Measurements from ENCODE around the gene ATF3.
"Not testable (repeated sequence)": the region's sequence is repeated elsewhere in the genome, so short reads cannot be mapped to it uniquely, and the experiment has no call there.

ATF3 gene

DNA sequence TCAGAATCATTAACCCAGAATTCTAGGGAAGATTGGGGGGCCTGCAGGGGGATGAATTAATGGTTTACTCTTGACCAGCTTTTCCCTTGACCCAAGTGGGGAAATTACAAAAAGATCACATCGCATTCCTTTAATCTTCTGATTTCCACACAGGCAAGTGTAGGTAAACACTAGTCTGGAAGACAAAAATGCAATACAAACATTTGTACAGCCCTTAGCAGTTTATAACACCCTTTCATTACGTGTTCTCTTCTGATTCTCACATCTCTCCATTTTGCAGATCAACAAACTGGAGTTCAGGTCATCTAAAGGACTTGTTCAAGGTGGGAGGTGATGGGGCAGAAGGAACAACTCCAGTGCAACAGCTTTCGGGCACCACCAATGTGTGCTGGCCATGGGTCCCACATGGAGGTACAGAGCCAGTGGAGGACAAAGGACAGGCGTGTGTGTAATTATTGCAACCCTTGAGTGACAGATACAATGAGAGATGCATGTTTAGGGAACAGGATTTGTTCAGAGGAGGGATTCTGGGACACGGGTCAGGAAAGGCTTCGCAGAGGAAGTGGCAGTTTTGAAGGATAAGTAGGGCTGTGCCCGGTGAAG, 20.4 kb downstream of the ATF3 start:
- H3K4me3 Mint-ChIP-seq, result no peak overlapping the region
- H3K27me3 Mint-ChIP-seq, result peaks cover 23% of the 10 kb centered on the region
- no peaks in the 10 kb centered on the region for H3K4me1 Mint-ChIP-seq
- DNase-seq (ENCODE audit: low spot score in 2 of 2), result no peak
- no peaks in the 10 kb centered on the region for H3K9me3 Mint-ChIP-seq
- no peak overlapping the region for H3K27ac Mint-ChIP-seq (ENCODE audit: low read depth)
- no peaks in the 10 kb centered on the region for H3K36me3 Mint-ChIP-seq (ENCODE audit: insufficient read depth)
- ATAC-seq (replicated peaks; ENCODE audit: extremely low read depth, poor library complexity, severe bottlenecking), result no peak

DNA sequence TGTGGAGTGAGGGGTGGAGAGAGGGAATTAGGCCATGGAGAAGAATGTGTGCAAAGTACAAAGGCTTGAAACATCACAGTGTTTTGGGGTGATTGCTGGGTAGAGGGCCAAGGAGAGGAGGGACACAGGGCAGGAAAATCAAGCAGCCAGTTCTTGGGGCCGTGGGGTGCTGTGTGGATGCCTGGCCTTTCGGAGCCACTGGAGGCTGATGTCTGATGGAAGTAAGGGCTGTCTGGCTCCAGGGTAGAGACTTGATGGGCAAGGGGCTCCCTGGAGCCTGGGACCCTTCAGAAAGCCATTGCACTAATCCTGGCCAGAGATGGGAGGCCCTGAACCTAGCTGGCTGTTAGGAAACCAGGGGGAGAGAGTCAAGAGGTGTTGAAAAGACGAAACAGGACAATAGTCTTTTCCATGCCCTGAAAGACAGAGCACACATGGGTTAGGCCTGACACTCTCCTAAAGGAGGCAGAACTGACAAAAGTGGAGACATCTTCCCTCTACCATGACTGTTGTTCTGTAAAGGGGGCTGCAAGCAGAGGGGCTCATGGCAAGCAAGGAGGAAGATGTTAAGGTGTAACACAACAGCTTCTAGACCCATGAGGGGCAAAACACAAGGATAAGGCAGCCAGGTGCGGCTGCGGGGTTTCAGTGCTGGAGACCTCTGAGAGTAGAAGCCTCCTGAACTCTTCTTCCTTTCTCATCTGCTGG, 21.0 kb downstream of the ATF3 start:
- no peak overlapping the region for H3K4me3 Mint-ChIP-seq
- ATAC-seq (replicated peaks; ENCODE audit: extremely low read depth, poor library complexity, severe bottlenecking) (no peak), DNase-seq (ENCODE audit: low spot score in 2 of 2) (no peak)
- peaks cover 16% of the 10 kb centered on the region for H3K27me3 Mint-ChIP-seq
- H3K9me3 Mint-ChIP-seq, result no peaks in the 10 kb centered on the region
- H3K36me3 Mint-ChIP-seq (ENCODE audit: insufficient read depth), result no peaks in the 10 kb centered on the region
- H3K4me1 Mint-ChIP-seq, result no peaks in the 10 kb centered on the region
- H3K27ac Mint-ChIP-seq (ENCODE audit: low read depth), result no peak overlapping the region

DNA sequence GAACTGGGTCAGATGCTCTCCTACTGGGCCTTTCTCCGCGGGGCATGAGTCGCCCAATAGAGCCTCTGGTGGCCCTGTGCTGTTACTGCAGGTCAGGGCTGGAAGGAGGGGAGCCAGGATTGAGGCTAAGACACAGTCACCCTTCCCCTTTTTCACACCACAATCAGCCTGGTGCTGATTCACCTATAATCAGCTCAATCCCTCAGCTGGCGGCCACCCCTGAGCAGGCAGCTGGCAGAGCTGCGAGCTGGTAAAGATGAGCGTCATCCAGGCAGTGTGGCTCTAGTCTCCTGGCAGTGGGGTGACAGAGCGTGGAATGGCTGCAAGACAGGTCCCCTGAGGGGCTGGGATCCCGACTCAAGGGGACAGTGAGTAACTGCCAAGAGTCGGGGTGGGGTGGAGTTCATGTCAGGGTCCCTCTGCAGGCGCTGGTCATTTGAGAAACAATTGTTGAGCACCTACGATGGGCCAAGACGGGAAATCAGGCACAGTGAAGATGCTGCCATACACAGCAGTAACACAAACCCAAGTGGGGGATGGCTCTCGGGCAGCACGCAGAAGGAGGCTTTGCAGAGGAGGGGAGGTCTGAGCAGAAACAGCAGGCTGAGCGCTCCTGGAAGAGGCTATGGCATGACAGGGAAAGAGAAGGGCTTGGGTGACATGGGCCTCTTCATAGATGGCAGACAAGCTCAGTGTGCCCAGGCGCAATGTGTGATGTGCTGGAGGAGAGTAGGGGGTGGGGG, 21.8 kb downstream of the ATF3 start:
- Mint-ChIP-seq H3K36me3 (ENCODE audit: insufficient read depth) (no peaks in the 10 kb centered on the region), H3K4me1 (no peaks in the 10 kb centered on the region), H3K27ac (ENCODE audit: low read depth) (no peak overlapping the region), H3K9me3 (no peaks in the 10 kb centered on the region), H3K27me3 (peaks cover 9% of the 10 kb centered on the region), H3K4me3 (no peak overlapping the region)
- peak; percentile 40 to 48 for DNase-seq (ENCODE audit: low spot score in 2 of 2)
- peak; percentile 84 for ATAC-seq (replicated peaks; ENCODE audit: extremely low read depth, poor library complexity, severe bottlenecking)

DNA sequence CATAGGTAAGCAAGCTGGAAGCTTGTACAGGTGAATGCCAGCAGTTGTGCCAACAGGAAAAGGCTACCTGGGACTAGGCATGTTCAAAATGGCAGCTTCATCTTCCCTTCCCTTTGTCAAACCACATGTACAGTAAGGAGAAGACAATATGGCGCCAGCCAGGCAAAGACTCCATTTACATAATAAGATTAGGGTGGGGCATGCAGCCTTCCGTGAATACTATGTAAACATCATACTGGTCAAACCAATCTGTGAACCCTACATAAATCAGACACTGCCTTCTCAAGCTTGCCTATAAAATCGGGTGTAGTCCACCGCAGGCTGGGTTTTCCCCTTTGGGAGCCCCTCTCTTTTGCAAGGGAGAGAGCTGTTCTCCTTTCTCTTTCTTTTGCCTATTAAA, 24.6 kb downstream of the ATF3 start:
- H3K27ac Mint-ChIP-seq (ENCODE audit: low read depth), result no peak overlapping the region
- no peak for ATAC-seq (replicated peaks; ENCODE audit: extremely low read depth, poor library complexity, severe bottlenecking)
- H3K36me3 Mint-ChIP-seq (ENCODE audit: insufficient read depth), result no peaks in the 10 kb centered on the region
- no peaks in the 10 kb centered on the region for H3K27me3 Mint-ChIP-seq
- H3K9me3 Mint-ChIP-seq, result no peaks in the 10 kb centered on the region
- DNase-seq (ENCODE audit: low spot score in 2 of 2), result no peak
- no peak overlapping the region for H3K4me3 Mint-ChIP-seq
- H3K4me1 Mint-ChIP-seq, result no peaks in the 10 kb centered on the region

DNA sequence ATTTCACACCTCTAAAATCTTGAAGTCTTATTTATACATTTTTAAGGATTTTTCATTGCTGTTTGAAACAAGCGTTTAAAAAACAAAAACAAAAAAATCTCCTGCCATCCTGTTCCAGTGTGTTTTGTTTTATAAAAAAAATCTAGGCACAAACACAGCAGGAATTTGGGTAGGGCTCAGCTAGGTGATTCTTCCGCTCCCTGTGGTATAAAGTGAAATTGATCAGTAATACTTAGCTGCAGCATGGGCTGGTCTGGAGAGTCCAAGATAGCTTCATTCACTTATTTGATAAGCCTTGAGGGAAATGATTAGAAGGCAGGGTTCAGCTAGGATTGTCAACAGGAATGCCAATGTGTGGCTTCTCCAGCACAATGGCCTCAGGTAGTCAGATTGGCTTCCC, 25.7 kb downstream of the ATF3 start:
- Mint-ChIP-seq H3K27ac (ENCODE audit: low read depth) (no peak overlapping the region), H3K27me3 (peaks cover 4% of the 10 kb centered on the region), H3K36me3 (ENCODE audit: insufficient read depth) (no peaks in the 10 kb centered on the region), H3K4me1 (no peaks in the 10 kb centered on the region), H3K4me3 (no peak overlapping the region), H3K9me3 (no peaks in the 10 kb centered on the region)
- no peak for DNase-seq (ENCODE audit: low spot score in 2 of 2)
- ATAC-seq (replicated peaks; ENCODE audit: extremely low read depth, poor library complexity, severe bottlenecking), result no peak

DNA sequence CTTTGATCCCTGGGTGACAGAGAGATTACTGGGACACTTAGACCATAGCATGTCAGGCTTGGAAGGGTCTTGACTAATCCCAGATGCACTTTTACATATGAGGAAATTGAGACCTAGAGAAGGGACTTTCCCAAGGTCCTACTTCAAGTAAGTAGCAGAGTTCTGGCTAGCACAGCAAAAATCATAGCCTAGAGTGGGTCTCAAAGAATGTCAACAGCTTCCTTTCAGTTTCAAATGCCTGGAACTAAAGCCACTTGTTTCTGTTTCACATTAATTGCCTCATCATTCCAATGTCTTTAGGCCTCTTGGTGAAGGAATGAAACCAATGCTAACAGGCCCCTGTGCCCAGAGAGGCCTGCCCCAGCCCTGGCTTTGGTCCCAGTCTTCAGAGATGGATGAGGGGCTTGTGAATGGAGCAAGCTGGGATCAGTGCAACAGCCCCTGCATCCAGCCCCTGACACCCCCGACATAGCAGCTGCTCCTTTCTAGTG, 26.6 kb downstream of the ATF3 start:
- H3K36me3 Mint-ChIP-seq (ENCODE audit: insufficient read depth), result no peaks in the 10 kb centered on the region
- ATAC-seq (replicated peaks; ENCODE audit: extremely low read depth, poor library complexity, severe bottlenecking), result no peak
- no peaks in the 10 kb centered on the region for H3K4me1 Mint-ChIP-seq
- H3K4me3 Mint-ChIP-seq, result no peak overlapping the region
- DNase-seq (ENCODE audit: low spot score in 2 of 2), result no peak
- H3K27me3 Mint-ChIP-seq, result peaks cover 14% of the 10 kb centered on the region
- H3K27ac Mint-ChIP-seq (ENCODE audit: low read depth), result no peak overlapping the region
- no peaks in the 10 kb centered on the region for H3K9me3 Mint-ChIP-seq

DNA sequence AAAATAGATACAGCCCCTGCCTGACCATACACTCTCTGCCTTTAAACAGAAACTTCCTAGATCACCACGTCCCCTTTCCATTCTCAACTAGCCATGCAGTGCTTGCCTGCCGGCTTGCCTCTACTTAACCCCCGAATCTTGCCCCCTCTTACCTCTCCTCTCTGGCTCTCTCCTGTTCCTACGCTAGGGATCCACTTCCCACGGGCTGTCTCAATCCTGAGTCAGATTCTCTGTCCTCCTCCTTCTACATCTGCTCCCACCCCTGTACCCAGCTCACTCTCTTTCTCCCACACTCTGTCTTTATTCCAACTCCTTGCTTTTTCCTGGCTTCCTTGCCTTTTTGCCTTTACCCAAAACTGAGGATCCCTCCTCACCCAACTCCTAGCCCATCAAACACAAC, 29.3 kb downstream of the ATF3 start:
- Mint-ChIP-seq H3K27ac (ENCODE audit: low read depth) (no peak overlapping the region), H3K36me3 (ENCODE audit: insufficient read depth) (no peaks in the 10 kb centered on the region), H3K9me3 (no peaks in the 10 kb centered on the region), H3K4me3 (no peak overlapping the region), H3K27me3 (peaks cover 30% of the 10 kb centered on the region), H3K4me1 (no peaks in the 10 kb centered on the region)
- ATAC-seq (replicated peaks; ENCODE audit: extremely low read depth, poor library complexity, severe bottlenecking), result no peak
- no peak for DNase-seq (ENCODE audit: low spot score in 2 of 2)

DNA sequence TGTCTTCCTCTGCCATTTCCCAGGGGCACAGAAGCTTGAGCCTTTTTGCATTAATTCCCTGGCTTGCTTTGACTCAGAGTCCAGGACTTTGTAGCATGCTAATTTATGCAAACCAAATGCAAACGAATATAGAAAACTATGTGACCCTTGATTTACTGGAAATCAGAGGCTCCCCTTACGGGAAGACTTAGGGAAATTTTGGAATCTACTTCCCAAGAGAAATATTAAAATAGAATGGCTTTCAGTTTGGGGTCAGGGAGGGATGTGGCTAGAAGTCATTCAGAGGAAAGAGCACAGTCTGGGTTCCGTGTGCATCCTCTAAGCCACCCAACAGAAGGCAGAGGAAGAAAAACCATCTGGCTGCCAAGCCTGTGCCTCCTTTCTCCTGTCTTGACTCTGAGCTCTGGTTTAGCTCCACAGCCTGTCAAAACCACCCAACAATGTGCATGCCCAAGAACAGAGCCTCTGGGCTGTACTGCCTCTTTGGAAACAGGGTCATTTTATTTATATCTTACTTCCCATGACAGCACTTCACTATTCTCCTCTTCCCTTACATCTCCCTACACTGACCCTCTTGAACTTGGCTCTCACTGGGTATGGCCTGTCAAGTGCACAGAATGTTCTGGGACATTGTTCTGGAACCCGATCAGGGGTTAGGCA, 30.1 kb downstream of the ATF3 start:
- no peaks in the 10 kb centered on the region for H3K9me3 Mint-ChIP-seq
- H3K27ac Mint-ChIP-seq (ENCODE audit: low read depth), result no peak overlapping the region
- no peaks in the 10 kb centered on the region for H3K36me3 Mint-ChIP-seq (ENCODE audit: insufficient read depth)
- H3K4me1 Mint-ChIP-seq, result no peaks in the 10 kb centered on the region
- peaks cover 30% of the 10 kb centered on the region for H3K27me3 Mint-ChIP-seq
- DNase-seq (ENCODE audit: low spot score in 2 of 2) (no peak), ATAC-seq (replicated peaks; ENCODE audit: extremely low read depth, poor library complexity, severe bottlenecking) (no peak)
- no peak overlapping the region for H3K4me3 Mint-ChIP-seq

DNA sequence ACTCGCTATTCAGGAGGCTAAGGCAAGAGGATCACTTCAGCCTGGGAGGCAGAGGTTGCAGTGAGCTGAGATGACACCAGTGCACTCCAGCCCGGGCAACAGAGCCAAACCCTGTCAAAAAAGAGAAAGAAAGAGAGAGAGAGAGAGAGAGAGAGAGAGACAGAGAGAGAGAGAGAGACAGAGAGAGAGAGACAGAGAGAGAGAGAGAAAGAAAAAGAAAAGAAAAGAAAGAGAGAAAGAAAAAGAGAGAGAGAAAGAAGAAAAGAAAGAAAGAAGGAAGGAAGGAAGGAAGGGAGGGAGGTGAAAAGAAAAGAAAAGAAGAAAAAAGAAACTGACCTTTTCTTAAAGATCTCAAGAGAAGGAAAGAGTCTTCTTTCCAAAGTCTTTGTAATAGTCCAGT, 31.0 kb downstream of the ATF3 start:
- not testable (repeated sequence) for H3K27ac Mint-ChIP-seq (ENCODE audit: low read depth); H3K36me3 Mint-ChIP-seq (ENCODE audit: insufficient read depth); H3K4me1 Mint-ChIP-seq; H3K4me3 Mint-ChIP-seq; ATAC-seq (replicated peaks; ENCODE audit: extremely low read depth, poor library complexity, severe bottlenecking); H3K9me3 Mint-ChIP-seq; DNase-seq (ENCODE audit: low spot score in 2 of 2)
- peaks cover 30% of the 10 kb centered on the region for H3K27me3 Mint-ChIP-seq

DNA sequence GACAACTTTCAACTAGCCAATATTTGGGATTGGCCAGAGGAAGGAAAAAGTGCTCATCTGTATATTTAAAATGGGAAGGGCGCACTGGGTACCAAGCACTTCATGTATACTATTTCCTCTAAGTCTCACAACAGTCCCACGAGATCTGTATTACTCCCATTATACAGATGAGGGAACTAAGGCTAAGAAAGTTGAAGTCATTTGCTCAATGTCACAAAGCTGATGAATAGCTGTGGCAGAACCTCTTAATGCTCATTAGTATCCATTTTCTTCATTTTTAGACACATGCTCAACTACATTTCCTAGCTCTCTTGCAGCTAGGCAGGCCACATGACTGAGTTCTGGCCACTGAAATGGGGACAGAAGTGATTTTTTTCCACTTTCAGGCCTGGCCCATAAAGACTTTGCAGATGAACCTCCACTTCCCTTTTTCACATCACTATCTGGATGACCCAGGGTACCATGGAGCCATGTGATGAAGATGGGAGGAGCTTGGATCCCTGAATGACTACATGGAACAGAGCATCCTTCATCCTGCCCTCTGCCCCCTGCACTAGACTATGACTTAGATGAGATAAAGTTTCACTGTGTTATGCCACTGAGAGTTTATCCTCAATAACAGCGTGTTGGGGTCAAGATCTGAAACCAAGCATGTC, 31.8 kb downstream of the ATF3 start:
- Mint-ChIP-seq H3K4me3 (no peak overlapping the region), H3K9me3 (no peaks in the 10 kb centered on the region), H3K27me3 (peaks cover 30% of the 10 kb centered on the region), H3K27ac (ENCODE audit: low read depth) (no peak overlapping the region), H3K36me3 (ENCODE audit: insufficient read depth) (no peaks in the 10 kb centered on the region), H3K4me1 (no peaks in the 10 kb centered on the region)
- no peak for DNase-seq (ENCODE audit: low spot score in 2 of 2)
- ATAC-seq (replicated peaks; ENCODE audit: extremely low read depth, poor library complexity, severe bottlenecking), result no peak

DNA sequence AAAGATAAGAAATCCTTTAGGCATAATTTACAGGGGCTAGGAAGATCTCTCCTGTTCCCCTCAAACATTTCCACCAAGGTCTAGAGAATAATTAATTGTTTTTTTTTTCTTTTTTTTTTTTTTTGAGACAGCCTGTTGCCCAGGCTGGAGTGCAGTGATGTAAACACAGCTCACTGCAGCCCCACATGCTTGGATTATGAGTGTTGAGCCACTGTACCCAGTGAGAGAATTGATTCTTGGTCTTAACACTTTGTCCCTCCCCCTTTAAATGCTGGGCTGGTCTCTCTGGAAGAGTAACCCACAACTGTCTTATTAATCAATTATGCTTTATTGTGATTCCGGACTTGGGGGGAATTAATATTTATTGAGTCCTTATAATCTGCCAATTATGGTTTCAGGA, 33.4 kb downstream of the ATF3 start:
- Mint-ChIP-seq H3K4me1 (no peaks in the 10 kb centered on the region), H3K36me3 (ENCODE audit: insufficient read depth) (no peaks in the 10 kb centered on the region), H3K4me3 (no peak overlapping the region), H3K27ac (ENCODE audit: low read depth) (no peak overlapping the region), H3K9me3 (no peaks in the 10 kb centered on the region), H3K27me3 (peaks cover 39% of the 10 kb centered on the region)
- no peak for DNase-seq (ENCODE audit: low spot score in 2 of 2)
- no peak for ATAC-seq (replicated peaks; ENCODE audit: extremely low read depth, poor library complexity, severe bottlenecking)

DNA sequence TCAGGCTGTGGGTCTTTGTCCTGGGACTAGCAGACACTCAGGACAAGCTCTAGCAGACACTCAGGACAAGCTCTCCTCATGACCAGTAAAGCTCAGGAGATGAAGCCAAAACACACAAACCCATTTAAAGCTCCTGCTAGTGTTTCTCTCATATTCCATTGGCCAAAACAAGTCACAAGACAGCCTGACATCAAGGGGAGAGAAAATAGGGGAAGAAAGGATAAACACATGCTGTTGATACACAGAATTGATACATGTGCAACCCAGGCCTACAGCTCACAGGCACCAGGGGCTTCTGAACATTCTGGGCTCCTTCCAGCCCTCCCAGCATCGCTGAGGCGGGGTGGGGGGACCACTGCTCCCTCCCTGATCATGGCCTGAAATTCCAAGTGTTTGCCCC, 35.3 kb downstream of the ATF3 start:
- Mint-ChIP-seq H3K27me3 (peaks cover 38% of the 10 kb centered on the region), H3K27ac (ENCODE audit: low read depth) (no peak overlapping the region), H3K4me3 (no peak overlapping the region), H3K9me3 (no peaks in the 10 kb centered on the region), H3K4me1 (no peaks in the 10 kb centered on the region), H3K36me3 (ENCODE audit: insufficient read depth) (no peaks in the 10 kb centered on the region)
- ATAC-seq (replicated peaks; ENCODE audit: extremely low read depth, poor library complexity, severe bottlenecking) (no peak), DNase-seq (ENCODE audit: low spot score in 2 of 2) (no peak)

All from central memory CD8-positive, alpha-beta T cell (primary cell).